OCI-LY1 (cell line): ENCODE data around the gene NOTCH1.
"Not testable (repeated sequence)": the region's sequence is repeated elsewhere in the genome, so short reads cannot be mapped to it uniquely, and the experiment has no call there.

ENCODE experiments used
- H2AFZ ChIP-seq: fragments of 200-600 bp; sonication (generic), shearing (Covaris generic); 2 replicates; pipeline ENCODE4 v1.6.0; 2014; ENCODE audit warnings: antibody characterized with exemption, mild to moderate bottlenecking, low read length
- H3F3A ChIP-seq: fragments of 200-600 bp; sonication (generic), shearing (Covaris generic); 2 replicates; pipeline ENCODE4 v1.6.0; 2014; ENCODE audit warnings: mild to moderate bottlenecking, antibody characterized with exemption, low read length, moderate library complexity; ENCODE audit not compliant: insufficient read depth
- H3K27ac ChIP-seq: fragments of 200-600 bp; sonication (generic); 2 replicates; pipeline ENCODE4 v1.5.1; 2014; ENCODE audit warnings: low read length, mixed run types, mild to moderate bottlenecking, low read depth; ENCODE audit not compliant: poor library complexity, severe bottlenecking
- H3K27me3 ChIP-seq: fragments of 200-600 bp; sonication (generic); 2 replicates; pipeline ENCODE4 v1.6.0; 2014; ENCODE audit warnings: antibody characterized with exemption, mild to moderate bottlenecking, low read length, moderate library complexity; ENCODE audit not compliant: insufficient read depth
- H3K36me3 ChIP-seq: fragments of 200-600 bp; sonication (generic); 2 replicates; pipeline ENCODE4 v1.6.1; 2014; ENCODE audit warnings: mild to moderate bottlenecking, antibody characterized with exemption, low read length, moderate library complexity, mixed read lengths; ENCODE audit not compliant: insufficient read depth
- H3K4me1 ChIP-seq: fragments of 200-600 bp; sonication (generic); 2 replicates; pipeline ENCODE4 v1.5.1; 2014; ENCODE audit warnings: mild to moderate bottlenecking, low read length, moderate library complexity; ENCODE audit not compliant: insufficient read depth, severe bottlenecking
- H3K4me2 ChIP-seq: fragments of 200-600 bp; sonication (generic), shearing (Covaris generic); 2 replicates; pipeline ENCODE4 v1.6.1; 2014; ENCODE audit warnings: low read length
- H3K4me3 ChIP-seq: fragments of 200-600 bp; sonication (generic); 2 replicates; pipeline ENCODE4 v1.5.1; 2014; ENCODE audit warnings: low read length, low read depth, mild to moderate bottlenecking, mixed read lengths; ENCODE audit not compliant: poor library complexity, severe bottlenecking
- H3K79me2 ChIP-seq: fragments of 200-600 bp; shearing (Covaris generic); 2 replicates; pipeline ENCODE4 v1.6.1; 2016; ENCODE audit warnings: mixed run types, low read length, mixed read lengths; ENCODE audit not compliant: insufficient read depth
- H3K9ac ChIP-seq: fragments of 200-600 bp; sonication (generic), shearing (Covaris generic); 2 replicates; pipeline ENCODE4 v1.6.1; 2014; ENCODE audit warnings: mild to moderate bottlenecking, low read length, mixed read lengths
- H3K9me2 ChIP-seq: fragments of 200-600 bp; sonication (generic), shearing (Covaris generic); 2 replicates; pipeline ENCODE4 v1.6.1; 2014; ENCODE audit warnings: low read depth, mild to moderate bottlenecking, low read length, mixed read lengths
- H3K9me3 ChIP-seq: fragments of 200-600 bp; shearing (Covaris generic); 2 replicates; pipeline ENCODE4 v1.6.1; 2014; ENCODE audit warnings: low read length, mixed read lengths
- H4K20me1 ChIP-seq: fragments of 200-600 bp; sonication (generic), shearing (Covaris generic); 2 replicates; pipeline ENCODE4 v1.6.0; 2016; ENCODE audit warnings: mild to moderate bottlenecking, low read length; ENCODE audit not compliant: insufficient read depth
- CTCF ChIP-seq: fragments of 200-600 bp; sonication (generic), shearing (Covaris generic); IDR thresholded peaks from 2 replicates; pipeline ENCODE4 v1.5.1; 2017; ENCODE audit warnings: mild to moderate bottlenecking, antibody characterized with exemption, low read length, moderate library complexity, mixed read lengths
- EZH2 ChIP-seq: fragments of 200-600 bp; sonication (generic), shearing (Covaris generic); IDR thresholded peaks from 2 replicates; pipeline ENCODE4 v1.8.0; 2017; ENCODE audit warnings: borderline replicate concordance, mixed run types, mild to moderate bottlenecking, antibody characterized with exemption, low read length, moderate library complexity, mixed read lengths

NOTCH1 gene

GRCh38 chr9:136576269-136576626 is 30.4 kb upstream of the NOTCH1 start:
- Histone ChIP-seq H2AFZ (no peak overlapping the region), H3K9me2 (no peaks in the 10 kb centered on the region), H3K27me3 (peaks cover 20% of the 10 kb centered on the region; the same call in 1 of the 2 replicates), H3K9me3 (no peaks in the 10 kb centered on the region), H3K4me2 (no peak overlapping the region), H3K79me2 (no peaks in the 10 kb centered on the region), H3K4me3 (no peak overlapping the region), H3F3A (no peaks in the 10 kb centered on the region), H3K36me3 (no peaks in the 10 kb centered on the region), H3K4me1 (no peaks in the 10 kb centered on the region), H3K9ac (no peak overlapping the region), H4K20me1 (no peaks in the 10 kb centered on the region), H3K27ac (no peak overlapping the region)
- TF ChIP-seq CTCF: no peak
- TF ChIP-seq EZH2: no peak

- no peak overlapping the region for H3K27ac ChIP-seq
- H3K4me3 ChIP-seq: no peak overlapping the region
- H3F3A ChIP-seq: no peaks in the 10 kb centered on the region
- H3K9me3 ChIP-seq: no peaks in the 10 kb centered on the region
- H3K79me2 ChIP-seq: no peaks in the 10 kb centered on the region
- no peak overlapping the region for H3K9ac ChIP-seq
- H3K4me2 ChIP-seq: no peak overlapping the region
- H3K9me2 ChIP-seq: no peaks in the 10 kb centered on the region
- no peaks in the 10 kb centered on the region for H3K36me3 ChIP-seq
- TF ChIP-seq EZH2 (no peak), CTCF (no peak)
- no peaks in the 10 kb centered on the region for H3K4me1 ChIP-seq
- H2AFZ ChIP-seq: no peak overlapping the region
- no peaks in the 10 kb centered on the region for H4K20me1 ChIP-seq
- H3K27me3 ChIP-seq: peaks cover 20% of the 10 kb centered on the region; the same call in 1 of the 2 replicates
These were observed 29.9 kb upstream of the NOTCH1 start for GRCh38 chr9:136575626-136576268.

GRCh38 chr9:136574606-136575005 is 28.8 kb upstream of the NOTCH1 start:
- H3K27me3 ChIP-seq: peaks cover 23% of the 10 kb centered on the region; the same call in 1 of the 2 replicates
- not testable (repeated sequence) for H3K4me2 ChIP-seq, H3K79me2 ChIP-seq, H3K9me2 ChIP-seq, H3K4me3 ChIP-seq, H3K36me3 ChIP-seq, H3K9ac ChIP-seq, H3K27ac ChIP-seq, H3F3A ChIP-seq, H3K9me3 ChIP-seq, H3K4me1 ChIP-seq, H2AFZ ChIP-seq, H4K20me1 ChIP-seq
